Hepatocyte (in vitro differentiated cells): Measurements from ENCODE around the gene C1QTNF7. TPM values are rescaled to one million over a fixed set of nuclear protein-coding genes. Genes with fewer than 3 reads are reported as not detected.

ENCODE experiments used
- DNase-seq: peaks from one replicate; pipeline ENCODE4 v3.0.0-alpha.2; 2016; ENCODE audit warnings: low spot score
- H2AFZ ChIP-seq: fragments of 200-600 bp; sonication (generic); 2 replicates; pipeline ENCODE4 v1.6.0; 2016; ENCODE audit warnings: antibody characterized with exemption, mild to moderate bottlenecking
- H3K27ac ChIP-seq: fragments of 200-600 bp; sonication (generic); 2 replicates; pipeline ENCODE4 v1.5.1; 2016; ENCODE audit warnings: mild to moderate bottlenecking
- H3K27me3 ChIP-seq: fragments of 200-600 bp; sonication (generic); 2 replicates; pipeline ENCODE4 v1.6.1; 2016
- H3K36me3 ChIP-seq: fragments of 200-600 bp; sonication (generic); replicated peaks from 2 replicates; pipeline ENCODE4 v1.5.1; 2016; ENCODE audit warnings: low read depth; ENCODE audit not compliant: insufficient read depth
- H3K4me1 ChIP-seq: fragments of 200-600 bp; sonication (generic); 2 replicates; pipeline ENCODE4 v1.5.1; 2016; ENCODE audit warnings: mild to moderate bottlenecking, moderate library complexity; ENCODE audit not compliant: insufficient read depth
- H3K4me2 ChIP-seq: fragments of 200-600 bp; sonication (generic); 2 replicates; pipeline ENCODE4 v1.6.0; 2016
- H3K4me3 ChIP-seq: fragments of 200-600 bp; sonication (generic); 2 replicates; pipeline ENCODE4 v1.5.1; 2016; ENCODE audit warnings: mild to moderate bottlenecking
- H3K79me2 ChIP-seq: fragments of 200-600 bp; sonication (generic); 2 replicates; pipeline ENCODE4 v1.6.0; 2017; ENCODE audit warnings: mild to moderate bottlenecking
- H3K9me2 ChIP-seq: fragments of 200-600 bp; sonication (generic); replicated peaks from 2 replicates; pipeline ENCODE4 v1.6.0; 2017; ENCODE audit warnings: mild to moderate bottlenecking; ENCODE audit not compliant: insufficient read depth
- H3K9me3 ChIP-seq: fragments of 200-600 bp; sonication (generic); 2 replicates; pipeline ENCODE4 v1.5.1; 2016; ENCODE audit warnings: low read depth, mild to moderate bottlenecking
- H4K20me1 ChIP-seq: fragments of 200-600 bp; sonication (generic); 2 replicates; pipeline ENCODE4 v1.6.0; 2016; ENCODE audit warnings: mild to moderate bottlenecking; ENCODE audit not compliant: insufficient read depth, poor library complexity, severe bottlenecking
- EZH2 ChIP-seq: fragments of 200-600 bp; sonication (generic); IDR thresholded peaks from 2 replicates; pipeline ENCODE4 v1.6.1; 2016; ENCODE audit warnings: antibody characterized with exemption, mild to moderate bottlenecking, borderline replicate concordance
- EZH2phosphoT487 ChIP-seq: fragments of 200-600 bp; sonication (generic); IDR thresholded peaks from one replicate; pipeline ENCODE4 v1.6.1; 2018; ENCODE audit warnings: antibody characterized with exemption, mild to moderate bottlenecking, low read depth, moderate library complexity; ENCODE audit not compliant: unreplicated experiment, severe bottlenecking
- WGBS: methylation state at CpG from one replicate; pipeline ENCODE4 v1.1.6; 2016; ENCODE audit warnings: low lambda C conversion rate; ENCODE audit errors: missing lambda C conversion rate; 5-methylcytosine and 5-hydroxymethylcytosine counted together
- polyA plus RNA-seq: library from polyadenylated mRNA; unstranded; fragments of >200 nt; fragmentation: Nextera tagmentation; extraction: Ambion mirVana; gene quantifications from 2 replicates; pipeline ENCODE4 v1.2.1, GENCODE V29; 2016
- total RNA-seq: library from RNA; depleted of rRNA; stranded (reverse); fragments of >200 nt; gene quantifications from 2 replicates; pipeline ENCODE4 v1.2.3, GENCODE V29; 2014
- TF ChIP-seq, protein P1 (sequence below): fragments of 200-600 bp; sonication (generic); IDR thresholded peaks from 2 replicates; pipeline ENCODE4 v1.5.1; 2016; ENCODE audit warnings: antibody characterized with exemption, mild to moderate bottlenecking; ENCODE audit not compliant: poor library complexity

Gene C1QTNF7
- total and polyA plus RNA-seq, 2 experiments from 2014 or later: 1.4 TPM

DNA sequence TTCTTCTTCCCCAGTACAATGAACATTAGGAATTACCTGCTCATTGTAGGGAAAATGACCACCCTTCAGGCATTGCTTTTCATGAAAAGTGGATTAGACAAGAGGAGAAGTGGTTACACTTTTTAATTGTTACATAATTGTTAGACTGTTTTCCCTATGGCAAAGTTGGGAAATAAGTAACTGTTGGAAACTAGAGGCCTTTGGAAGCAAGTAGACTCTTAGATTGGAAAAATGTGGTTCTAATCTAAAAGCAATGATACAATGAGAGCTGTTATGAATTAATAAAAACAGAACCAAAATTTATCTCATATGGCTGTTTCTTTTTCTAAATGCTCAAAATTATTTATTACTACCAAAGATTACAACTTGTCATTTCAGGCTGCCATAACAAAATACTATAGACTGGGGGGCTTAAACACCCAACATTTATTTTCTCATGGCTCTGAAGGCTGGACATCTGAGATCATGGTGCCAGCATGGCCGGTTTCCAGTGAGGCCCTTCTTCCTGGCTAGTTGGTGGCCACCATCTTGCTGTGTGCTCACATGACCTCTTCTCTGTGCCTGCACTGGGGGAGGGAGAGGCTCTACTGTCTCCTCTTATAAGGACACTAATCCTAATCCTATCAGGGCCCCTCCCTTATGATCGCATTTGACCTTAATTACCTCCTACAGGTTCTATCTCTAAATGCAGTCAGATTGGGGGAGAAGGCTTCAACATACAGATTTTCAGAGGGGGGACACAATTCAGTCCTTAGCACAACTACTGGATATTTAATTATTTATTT lies 54.3 kb downstream of the C1QTNF7 start:
- no peak overlapping the region for H2AFZ ChIP-seq
- WGBS: 100% methylated on average over 2 of the region's 2 CpGs
- no peak for DNase-seq

DNA sequence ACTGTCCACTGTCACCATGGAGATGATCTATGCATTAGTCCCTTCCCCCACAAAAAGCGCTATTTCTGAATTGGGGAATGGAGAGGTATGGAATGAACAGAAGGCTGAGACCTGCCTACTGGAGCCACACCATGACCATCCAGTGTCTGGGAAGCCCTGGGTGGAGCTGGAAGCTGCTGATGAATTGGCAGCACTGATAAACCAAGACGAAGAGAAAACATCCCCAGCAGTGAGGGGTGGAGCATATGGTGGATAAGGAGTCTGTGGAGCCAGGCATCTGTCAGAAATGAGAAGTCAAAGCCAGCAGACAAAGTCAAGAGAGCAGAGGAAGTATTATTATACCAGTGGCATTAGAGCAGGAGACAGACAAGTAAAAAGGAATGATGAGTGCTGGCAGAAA lies 55.0 kb downstream of the C1QTNF7 start:
- Histone ChIP-seq H3K79me2 (no peaks in the 10 kb centered on the region), H3K9me2 (no peaks in the 10 kb centered on the region), H3K4me3 (no peak overlapping the region), H3K4me1 (peaks cover 11% of the 10 kb centered on the region), H3K9me3 (peaks cover 20% of the 10 kb centered on the region), H3K4me2 (no peak overlapping the region), H2AFZ (no peak overlapping the region), H3K36me3 (no peaks in the 10 kb centered on the region), H3K27ac (no peak overlapping the region), H3K27me3 (no peaks in the 10 kb centered on the region), H4K20me1 (no peaks in the 10 kb centered on the region)
- no peak for DNase-seq
- no peak for TF ChIP-seq EZH2phosphoT487
- no peak for TF ChIP-seq EZH2
- TF ChIP-seq, protein P1, sequence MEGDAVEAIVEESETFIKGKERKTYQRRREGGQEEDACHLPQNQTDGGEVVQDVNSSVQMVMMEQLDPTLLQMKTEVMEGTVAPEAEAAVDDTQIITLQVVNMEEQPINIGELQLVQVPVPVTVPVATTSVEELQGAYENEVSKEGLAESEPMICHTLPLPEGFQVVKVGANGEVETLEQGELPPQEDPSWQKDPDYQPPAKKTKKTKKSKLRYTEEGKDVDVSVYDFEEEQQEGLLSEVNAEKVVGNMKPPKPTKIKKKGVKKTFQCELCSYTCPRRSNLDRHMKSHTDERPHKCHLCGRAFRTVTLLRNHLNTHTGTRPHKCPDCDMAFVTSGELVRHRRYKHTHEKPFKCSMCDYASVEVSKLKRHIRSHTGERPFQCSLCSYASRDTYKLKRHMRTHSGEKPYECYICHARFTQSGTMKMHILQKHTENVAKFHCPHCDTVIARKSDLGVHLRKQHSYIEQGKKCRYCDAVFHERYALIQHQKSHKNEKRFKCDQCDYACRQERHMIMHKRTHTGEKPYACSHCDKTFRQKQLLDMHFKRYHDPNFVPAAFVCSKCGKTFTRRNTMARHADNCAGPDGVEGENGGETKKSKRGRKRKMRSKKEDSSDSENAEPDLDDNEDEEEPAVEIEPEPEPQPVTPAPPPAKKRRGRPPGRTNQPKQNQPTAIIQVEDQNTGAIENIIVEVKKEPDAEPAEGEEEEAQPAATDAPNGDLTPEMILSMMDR: no peak
- WGBS: 63% methylated on average over 2 of the region's 2 CpGs

More for the DNA sequence above, 54.3 kb downstream of the C1QTNF7 start:
- Histone ChIP-seq H3K79me2 (no peaks in the 10 kb centered on the region), H3K4me2 (no peak overlapping the region), H3K27ac (no peak overlapping the region), H3K36me3 (no peaks in the 10 kb centered on the region), H4K20me1 (no peaks in the 10 kb centered on the region), H3K27me3 (no peaks in the 10 kb centered on the region), H3K4me1 (peaks cover 11% of the 10 kb centered on the region), H3K9me2 (no peaks in the 10 kb centered on the region), H3K9me3 (peaks cover 16% of the 10 kb centered on the region), H3K4me3 (no peak overlapping the region)
- no peak for TF ChIP-seq EZH2
- TF ChIP-seq, protein P1: no peak
- TF ChIP-seq EZH2phosphoT487: no peak

DNA sequence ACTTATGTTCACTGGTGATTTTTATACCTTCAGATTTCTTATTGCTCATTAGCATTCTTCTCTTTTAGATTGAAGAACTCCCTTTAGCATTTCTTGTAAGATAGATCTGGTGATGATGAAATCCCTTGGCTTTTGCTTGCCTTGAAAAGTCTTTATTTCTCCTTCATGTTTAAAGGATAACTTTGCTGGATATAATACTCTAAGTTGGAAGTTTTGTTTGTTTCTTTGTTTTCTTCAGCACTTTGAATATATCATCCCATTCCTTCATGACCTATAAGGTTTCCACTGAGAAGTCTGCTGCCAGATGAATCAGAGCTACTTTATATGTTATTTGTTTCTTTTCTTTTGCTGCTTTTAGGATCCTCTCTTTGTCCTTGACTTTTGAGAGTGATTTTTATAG lies 60.3 kb downstream of the C1QTNF7 start:
- Histone ChIP-seq H3K27ac (no peak overlapping the region), H3K9me3 (peaks cover 20% of the 10 kb centered on the region), H3K4me2 (no peak overlapping the region), H3K4me1 (no peaks in the 10 kb centered on the region), H2AFZ (no peak overlapping the region), H3K36me3 (no peaks in the 10 kb centered on the region), H4K20me1 (no peaks in the 10 kb centered on the region), H3K9me2 (no peaks in the 10 kb centered on the region), H3K27me3 (no peaks in the 10 kb centered on the region), H3K79me2 (no peaks in the 10 kb centered on the region), H3K4me3 (no peak overlapping the region)
- TF ChIP-seq EZH2 (no peak), EZH2phosphoT487 (no peak)
- TF ChIP-seq, protein P1: no peak
- DNase-seq: no peak
